SKM-1 (cell line): ENCODE measurements around the gene ACTA2.

Experiments used
- DNase-seq: peaks from one replicate; lab custom pipeline; 2025; ENCODE audit not compliant: unreplicated experiment; lab: John Stamatoyannopoulos, UW

Gene ACTA2

DNA sequence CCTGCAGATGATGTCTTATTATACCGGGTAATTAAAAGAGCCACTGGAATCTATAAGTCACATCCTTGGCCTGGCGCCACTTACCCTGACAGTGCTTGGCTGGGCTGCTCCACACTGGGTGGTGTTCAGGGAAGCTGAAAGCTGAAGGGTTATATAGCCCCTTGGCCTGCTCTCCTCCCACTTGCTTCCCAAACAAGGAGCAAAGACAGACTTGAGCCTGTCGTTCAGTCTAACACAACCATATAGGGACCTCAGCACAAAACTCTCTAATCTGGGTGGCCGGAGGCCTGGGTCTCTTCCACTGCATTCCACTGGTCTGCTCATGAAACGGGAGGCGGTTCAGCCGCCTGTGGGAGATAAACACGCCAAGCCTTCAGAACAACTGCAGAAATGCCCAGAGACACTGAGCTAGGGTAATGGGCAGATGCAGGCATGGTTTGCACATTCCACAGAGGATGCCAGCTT lies at the start of gene ACTA2:
ACTA2 (minus strand) TSS at position 127 of the 465 bp plus-strand sequence. CDS start 3,843 bp downstream, outside the sequence.
- DNase-seq, result no peak

DNA sequence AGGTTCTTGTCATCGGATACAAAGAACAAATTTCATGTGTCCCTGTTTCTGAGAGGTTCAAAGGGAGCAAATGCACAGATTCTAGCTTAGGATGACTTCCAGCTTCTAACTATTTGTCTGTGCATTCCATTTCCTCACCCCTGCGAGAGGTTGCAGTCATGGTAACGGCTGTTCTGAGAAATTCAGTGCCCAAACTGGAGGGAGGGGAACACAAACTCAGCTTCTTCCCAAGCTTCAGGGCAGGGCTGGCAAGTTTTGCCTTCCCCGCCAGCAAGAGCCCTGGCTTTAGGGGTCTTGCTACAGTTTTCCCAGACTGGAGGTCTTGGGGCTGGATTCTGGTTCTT lies 49.1 kb upstream of the ACTA2 start:
- no peak for DNase-seq

DNA sequence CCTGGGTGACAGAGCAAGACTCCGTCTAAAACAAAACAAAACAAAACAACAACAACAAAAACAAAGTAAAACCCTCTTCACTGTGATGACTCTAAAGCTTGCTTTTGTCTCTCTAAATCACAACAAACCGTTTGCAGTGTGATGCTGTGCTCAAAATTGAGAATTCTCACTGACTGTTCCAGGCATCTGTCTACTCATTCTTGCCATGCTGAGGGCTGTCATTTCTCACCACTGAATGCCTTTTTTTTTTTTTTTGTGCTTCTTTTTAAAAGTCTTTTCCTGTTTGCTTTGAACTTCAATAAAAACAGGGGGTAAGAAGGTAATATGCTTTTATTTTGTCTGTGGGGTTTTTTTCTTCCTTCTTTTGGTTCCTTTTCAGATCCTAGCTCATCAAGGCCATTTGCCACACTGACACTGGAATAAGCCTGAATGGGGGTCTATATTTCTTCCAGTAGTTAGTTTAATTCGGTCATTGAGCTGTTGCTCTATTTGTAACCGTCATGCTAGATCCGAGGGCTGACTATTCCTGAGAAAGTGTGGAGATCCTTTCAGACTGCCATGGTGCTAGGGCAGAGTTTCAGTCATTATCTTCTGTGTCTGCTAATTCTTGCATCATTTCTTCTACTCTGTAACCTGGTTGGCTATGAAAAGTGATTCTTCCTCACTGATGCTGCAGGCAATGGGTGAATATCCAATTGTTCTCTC lies 48.6 kb upstream of the ACTA2 start:
- DNase-seq, result no peak

DNA sequence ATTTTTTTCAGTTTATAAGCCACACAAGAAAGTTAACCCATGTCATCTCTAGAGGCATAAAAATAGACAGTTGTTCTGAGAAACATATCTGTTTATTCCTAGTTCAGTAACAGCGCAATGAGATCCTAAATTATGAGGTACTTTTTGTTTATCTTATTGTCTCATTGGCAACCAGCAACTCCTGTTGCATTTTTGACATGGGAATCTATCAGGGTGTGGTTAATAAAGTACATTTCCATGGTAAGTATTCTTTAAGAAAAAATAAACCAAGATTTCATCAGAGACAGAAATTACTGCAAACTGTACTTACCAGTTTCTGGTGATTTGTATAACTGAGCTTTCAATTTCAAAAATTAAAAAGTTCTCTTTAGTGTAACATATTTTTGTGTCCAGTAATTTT lies 47.1 kb upstream of the ACTA2 start:
- no peak for DNase-seq

- DNase-seq, result peak; percentile 84
These were observed 44.4 kb upstream of the ACTA2 start for GRCh38 chr10:88996927-88997326.

DNA sequence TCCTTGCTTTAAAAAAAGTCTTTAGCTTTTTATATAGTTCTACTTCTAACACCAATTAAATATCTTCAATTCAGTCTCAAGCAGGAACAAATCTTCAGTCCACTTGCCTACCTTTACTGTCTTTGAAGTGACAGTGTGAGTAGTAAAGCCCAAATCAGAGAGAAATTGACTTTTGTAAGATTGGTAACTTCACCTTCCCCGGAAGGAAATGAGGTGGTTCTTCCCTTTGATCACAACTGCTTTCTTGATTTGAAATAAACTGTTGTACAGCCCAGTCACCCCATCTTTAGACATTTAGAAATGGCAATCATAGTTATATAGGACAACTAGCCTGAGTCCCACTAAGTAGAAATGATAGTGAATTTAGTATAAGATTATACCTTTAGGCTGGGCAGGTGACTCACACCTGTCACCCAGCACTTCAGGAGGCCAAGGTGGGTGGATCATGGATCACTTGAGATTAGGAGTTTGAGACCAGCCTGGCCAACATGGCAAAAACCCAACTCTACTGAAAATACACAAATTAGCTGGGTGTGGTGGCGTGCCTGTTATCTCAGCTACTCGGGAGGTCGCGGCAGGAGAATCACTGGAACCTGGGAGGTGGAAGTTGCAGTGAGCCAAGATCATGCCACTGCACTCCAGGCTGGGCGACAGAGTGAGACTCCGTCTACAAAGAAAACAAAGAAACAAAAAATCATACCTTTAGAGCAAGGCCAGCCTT lies 42.7 kb upstream of the ACTA2 start:
- no peak for DNase-seq

DNA sequence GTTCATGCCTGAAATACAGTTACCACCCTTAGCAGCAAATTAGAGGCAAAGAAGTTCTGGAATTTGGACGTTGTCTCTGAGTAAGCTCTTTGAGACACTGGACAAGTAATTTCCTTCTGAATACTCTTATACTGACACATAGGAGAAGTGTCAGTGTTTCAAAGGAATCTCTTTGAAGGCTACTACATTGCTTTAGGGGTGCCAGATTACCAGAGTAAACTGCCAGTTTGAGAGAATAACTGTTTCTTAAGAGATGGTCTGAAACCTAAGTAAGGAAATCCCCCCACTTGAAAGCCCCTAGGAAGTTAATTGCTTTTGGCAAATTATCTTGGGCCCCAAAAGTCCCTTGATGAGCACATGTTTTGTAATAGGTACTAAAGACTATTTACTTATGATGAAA lies 41.4 kb upstream of the ACTA2 start:
- DNase-seq, result no peak

DNA sequence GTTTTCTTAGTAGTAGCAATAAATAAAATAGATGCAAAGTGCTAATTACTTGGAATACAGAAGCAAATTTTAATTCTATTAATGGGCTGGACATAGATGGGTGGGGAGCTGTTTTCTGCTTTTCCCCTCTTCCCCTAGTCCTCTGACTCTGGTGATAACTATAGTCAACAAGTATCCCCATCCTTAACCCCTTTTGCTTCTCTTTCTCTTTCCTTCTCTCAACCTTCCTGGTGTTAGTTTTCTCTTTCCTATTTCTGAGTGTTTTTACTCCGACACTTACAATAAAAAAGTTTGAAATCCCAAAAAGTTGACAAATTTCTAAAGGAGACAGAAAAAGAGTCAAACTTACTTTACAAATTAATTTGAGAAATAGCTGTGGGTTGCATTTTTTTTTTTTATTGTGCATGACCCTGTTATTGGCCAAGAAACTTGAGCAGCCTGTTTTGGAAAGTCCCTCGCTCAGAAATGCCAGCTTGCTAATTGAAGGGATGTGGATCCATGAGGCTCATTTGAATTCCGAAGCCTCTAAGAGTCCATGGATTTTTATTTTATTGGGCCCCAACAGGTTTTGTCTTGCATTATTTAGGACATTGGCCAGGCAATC lies 40.5 kb upstream of the ACTA2 start:
- no peak for DNase-seq

DNA sequence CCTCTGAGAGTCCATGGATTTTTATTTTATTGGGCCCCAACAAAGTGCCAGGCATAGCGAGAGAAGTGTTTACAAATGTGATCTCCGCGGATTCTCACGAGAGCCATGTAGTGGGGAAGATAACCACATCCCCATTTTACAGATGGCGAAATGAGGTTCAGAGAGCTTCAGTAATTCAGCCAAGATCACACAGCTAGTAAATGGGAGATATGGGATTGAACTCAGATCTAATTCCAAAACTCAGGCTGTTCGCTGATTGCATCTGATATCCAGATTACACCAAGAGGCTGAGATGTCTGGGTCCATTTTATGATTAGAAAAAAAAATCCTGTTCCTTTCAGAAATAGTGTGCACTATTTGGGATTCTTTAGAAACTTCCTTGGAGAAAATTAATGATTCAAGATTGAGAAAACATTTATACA lies 39.3 kb upstream of the ACTA2 start:
- DNase-seq, result no peak

DNA sequence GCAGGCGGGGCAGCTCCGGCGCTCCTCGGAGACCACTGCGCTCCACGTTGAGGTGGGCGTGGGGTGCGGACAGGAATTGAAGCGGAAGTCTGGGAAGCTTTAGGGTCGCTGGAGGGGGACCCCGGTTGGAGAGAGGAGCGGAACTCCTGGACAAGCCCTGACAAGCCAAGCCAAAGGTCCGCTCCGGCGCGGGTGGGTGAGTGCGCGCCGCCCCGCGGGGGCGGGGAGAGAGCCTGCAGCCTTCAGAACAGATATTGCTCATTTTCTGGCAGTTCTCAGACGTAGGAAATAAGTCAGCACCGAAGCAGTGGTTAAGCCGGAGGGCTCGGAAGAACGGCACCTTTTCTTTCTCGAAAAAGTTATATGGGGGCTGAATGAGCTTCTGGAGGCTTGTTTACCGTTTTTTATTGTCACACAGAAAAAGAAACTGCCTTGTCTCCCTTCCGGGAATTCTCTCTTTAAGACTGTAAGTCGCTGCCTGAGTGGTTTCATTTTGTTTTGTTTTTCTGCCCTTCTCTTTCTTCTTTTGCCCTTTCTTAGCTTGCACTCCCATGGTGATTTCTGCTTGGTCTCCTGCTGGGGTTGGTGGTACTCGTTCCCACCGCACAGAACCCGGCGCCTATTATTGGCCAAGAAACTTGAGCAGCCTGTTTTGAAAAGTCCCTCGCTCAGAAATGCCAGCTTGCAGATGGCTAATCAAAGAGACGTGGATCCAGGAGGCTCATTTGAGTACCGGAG lies 38.8 kb upstream of the ACTA2 start:
- peak; percentile 54 for DNase-seq

- DNase-seq, result peak; percentile 88
These were observed 38.0 kb upstream of the ACTA2 start, which contains the start of gene FAS for GRCh38 chr10:88990384-88991160. TSS of gene FAS (plus strand) at chr10:88990798. CDS start at chr10:88990877, 79 bp downstream.

- no peak for DNase-seq
These were observed 37.3 kb upstream of the ACTA2 start for GRCh38 chr10:88989824-88990383.

DNA sequence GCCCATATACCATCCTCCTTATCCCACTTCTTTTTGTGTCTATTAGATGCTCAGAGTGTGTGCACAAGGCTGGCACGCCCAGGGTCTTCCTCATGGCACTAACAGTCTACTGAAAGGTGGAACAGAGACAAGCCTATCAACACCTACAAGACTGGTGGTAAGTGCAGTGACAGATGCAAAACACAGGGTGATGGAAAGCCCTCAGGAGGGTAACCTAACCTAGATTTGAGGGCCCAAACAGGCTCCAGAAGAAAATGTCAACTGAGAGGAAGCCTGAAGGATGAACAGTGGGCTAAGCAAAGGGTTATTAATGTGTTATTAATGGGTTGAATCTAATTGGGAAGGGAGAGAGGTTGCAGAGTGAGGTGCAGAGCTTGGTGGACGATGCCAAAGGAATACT lies 36.9 kb upstream of the ACTA2 start:
- no peak for DNase-seq

- no peak for DNase-seq
These were observed 35.3 kb upstream of the ACTA2 start for GRCh38 chr10:88987840-88988239.

GRCh38 chr10:88987243-88987725 lies 34.7 kb upstream of the ACTA2 start:
- no peak for DNase-seq

GRCh38 chr10:88986549-88987242 lies 34.1 kb upstream of the ACTA2 start:
- DNase-seq, result no peak

DNA sequence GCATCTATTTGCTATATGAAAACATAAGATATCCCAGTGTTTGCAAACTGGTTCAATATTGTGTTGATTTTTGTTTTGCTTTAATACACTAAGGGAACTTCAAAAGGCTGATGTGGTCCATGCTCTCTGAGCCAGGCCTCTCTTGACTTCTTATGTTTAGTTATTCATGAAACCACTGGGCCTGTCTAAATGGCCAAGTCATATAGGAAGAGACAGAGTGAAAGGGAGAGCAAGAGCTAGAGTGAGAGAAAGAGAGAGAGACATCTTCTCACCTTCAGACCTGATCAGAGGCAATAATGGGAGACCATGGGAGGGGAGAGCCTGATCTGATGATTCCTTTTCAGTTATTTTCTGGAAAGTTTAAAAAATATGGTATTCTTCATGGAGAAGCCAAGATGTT lies 32.0 kb upstream of the ACTA2 start:
- DNase-seq, result no peak

DNA sequence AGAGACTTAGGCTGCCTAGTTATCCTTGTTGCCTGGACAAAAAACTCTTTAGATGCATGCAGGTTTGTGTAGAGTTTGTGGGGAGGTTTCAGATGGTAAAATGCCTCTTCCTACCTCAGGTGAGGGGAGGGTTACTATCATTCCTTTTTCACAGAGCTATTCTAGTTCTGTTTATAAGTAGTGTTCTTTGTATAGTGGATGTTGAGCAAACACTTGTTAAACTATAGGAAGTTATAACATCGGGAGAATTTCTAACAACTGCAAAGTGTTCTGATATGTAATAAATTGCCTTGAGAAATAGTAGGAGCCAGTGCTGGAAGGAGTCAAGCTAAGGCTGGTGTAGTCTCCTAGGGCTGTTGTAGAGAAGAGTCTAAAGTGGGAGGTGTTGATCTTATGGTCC lies 31.4 kb upstream of the ACTA2 start:
- no peak for DNase-seq

DNA sequence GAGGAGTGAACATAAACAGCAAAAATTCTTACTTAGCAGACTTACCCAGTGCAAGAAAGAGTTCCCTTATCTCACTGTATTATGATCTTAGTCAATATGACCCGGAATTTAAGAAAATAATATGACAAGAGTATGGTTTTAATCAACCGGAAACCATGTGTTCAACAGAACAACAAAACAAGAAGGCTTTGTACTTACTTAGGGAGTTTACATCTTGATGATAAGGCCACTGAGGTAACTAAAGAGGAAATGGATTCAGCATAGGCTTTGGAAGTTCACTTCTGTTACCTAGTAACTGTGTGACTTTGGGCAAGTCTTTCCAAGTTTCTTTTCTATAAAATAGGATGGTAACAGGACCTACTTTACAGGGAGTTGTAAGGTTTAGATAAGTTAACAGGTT lies 30.6 kb upstream of the ACTA2 start:
- DNase-seq, result no peak

DNA sequence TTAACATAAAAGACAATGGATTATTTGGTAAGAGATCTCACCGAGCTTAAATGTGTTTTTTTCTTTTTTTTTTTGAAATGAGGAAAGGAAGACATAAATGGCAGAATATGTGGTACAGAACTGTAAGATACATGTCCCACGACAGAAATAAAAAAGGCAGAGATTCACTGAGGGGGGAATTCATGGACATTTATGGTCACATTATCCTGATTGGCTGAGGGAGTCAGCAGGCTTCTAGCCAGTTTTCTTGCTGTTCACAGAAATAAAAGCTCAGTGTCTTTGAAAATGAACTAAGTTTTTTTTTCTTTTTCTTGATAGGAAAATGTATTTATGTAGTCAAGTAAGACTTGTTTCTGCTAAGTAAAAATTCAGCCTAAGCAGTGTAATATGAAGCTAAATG lies 29.8 kb upstream of the ACTA2 start:
- no peak for DNase-seq
